ENCODE measurements around the gene MAP4.
"Not testable (repeated sequence)": the region's sequence is repeated elsewhere in the genome, so short reads cannot be mapped to it uniquely, and the experiment has no call there.

DNA sequence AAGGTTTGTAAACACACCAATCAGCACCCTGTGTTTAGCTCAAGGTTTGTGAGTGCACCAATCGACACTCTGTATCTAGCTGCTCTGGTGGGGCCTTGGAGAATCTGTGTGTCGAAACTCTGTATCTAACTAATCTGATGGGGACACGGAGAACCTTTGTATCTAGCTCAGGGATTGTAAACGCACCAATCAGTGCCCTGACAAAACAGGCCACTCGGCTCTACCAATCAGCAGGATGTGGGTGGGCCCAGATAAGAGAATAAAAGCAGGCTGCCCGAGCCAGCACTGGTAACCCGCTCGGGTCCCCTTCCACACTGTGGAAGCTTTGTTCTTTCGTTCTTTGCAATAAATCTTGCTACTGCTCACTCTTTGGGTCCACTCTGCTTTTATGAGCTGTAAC, 128.2 kb downstream of the MAP4 start:
- TF ChIP-seq CTCF (IDR thresholded peaks at IDR 0.05; ENCODE audit: poor library complexity, severe bottlenecking); REST (IDR thresholded peaks at IDR 0.05; ENCODE audit: borderline replicate concordance); RAD21 (conservative IDR thresholded peaks at IDR 0.05); EZH2 (IDR thresholded peaks at IDR 0.05; ENCODE audit: borderline replicate concordance, insufficient read depth, low read length, poor library complexity, severe bottlenecking); EP300 (conservative IDR thresholded peaks at IDR 0.05; ENCODE audit: poor library complexity, severe bottlenecking): not testable (repeated sequence)
